HepG2 (cell line): Measurements from ENCODE around the gene ODAD2. TPM values are rescaled to one million over a fixed set of nuclear protein-coding genes. Genes with fewer than 3 reads are reported as not detected.
"Not testable (repeated sequence)": the region's sequence is repeated elsewhere in the genome, so short reads cannot be mapped to it uniquely, and the experiment has no call there.

Experiments
- ATAC-seq: fragments of 200-7000 bp; cut with Tn5 transposase; 3 replicates; pipeline ENCODE4 v1.9.1; 2020; ENCODE audit warnings: mild to moderate bottlenecking, moderate library complexity
- BruUV-seq: library from RNA; stranded (reverse); fragments of 400-500 nt; replicated peaks from 2 replicates; lab custom pipeline; 2021; lab: Mats Ljungman, UMichigan
- CTCF ChIA-PET: fragments of 300-600 bp; formaldehyde crosslinking; extraction: SDS; loops from one replicate; lab custom pipeline; 2021; ENCODE audit warnings: low total read pairs, inconsistent platforms, low intra/inter-chr PET ratio; lab: Yijun Ruan, JAX
- POLR2A ChIA-PET: fragments of 350-600 bp; sonication (Branson Sonifier 250); formaldehyde crosslinking; loops from one replicate; lab custom pipeline; 2020; ENCODE audit warnings: antibody characterized with exemption, inconsistent platforms; lab: Yijun Ruan, JAX
- DNase-seq: peaks from one replicate; pipeline ENCODE4 v3.0.0-alpha.2; 2015; ENCODE audit warnings: low spot score
- FAIRE-seq: peaks from 3 replicates; lab custom pipeline; 2011; peaks lifted over from hg19 to GRCh38; lab: Jason Lieb, UNC
- H2AFZ ChIP-seq: one replicate; pipeline ENCODE4 v1.6.1; 2011; ENCODE audit warnings: low read length, inconsistent platforms
- H3K27ac ChIP-seq: fragments of 300-600 bp; 3 replicates; pipeline ENCODE4 v1.8.0; 2011; ENCODE audit warnings: mixed run types, mild to moderate bottlenecking, mixed read lengths, low read length, inconsistent platforms; ENCODE audit not compliant: insufficient read depth; ENCODE audit errors: extremely low read length
- H3K27me3 ChIP-seq, 2 experiments: fragments of 200-600 bp in 1 of 2; 2 replicates in 1 of 2; 3 replicates in 1 of 2; pipeline versions ENCODE4 v1.6.0 to v1.8.0; 2011; ENCODE audit warnings: low read length in 2 of 2, mild to moderate bottlenecking in 2 of 2, moderate library complexity in 2 of 2, inconsistent platforms in 1 of 2; ENCODE audit not compliant: insufficient read depth in 2 of 2, control insufficient read depth in 1 of 2
- H3K36me3 ChIP-seq, 2 experiments: fragments of 200-600 bp in 1 of 2; replicated peaks in 1 of 2; 2 replicates in 1 of 2; 3 replicates in 1 of 2; pipeline versions ENCODE4 v1.5.1 to v1.8.0; 2011; ENCODE audit warnings: low read length in 2 of 2, inconsistent platforms in 1 of 2; ENCODE audit not compliant: insufficient read depth in 2 of 2, control insufficient read depth in 1 of 2
- H3K4me1 ChIP-seq: 2 replicates; pipeline ENCODE4 v1.5.1; 2012; ENCODE audit warnings: low read length, inconsistent platforms; ENCODE audit not compliant: insufficient read depth
- H3K4me2 ChIP-seq: 2 replicates; pipeline ENCODE4 v1.6.0; 2011; ENCODE audit warnings: low read depth, low read length, inconsistent platforms
- H3K4me3 ChIP-seq, 3 experiments: fragments of 200-600 bp in 1 of 3; sonication (generic), shearing (Covaris generic) in 1 of 3; replicated peaks in 1 of 3; 2 replicates each; pipeline ENCODE4 v1.5.1; 2011 to 2016; ENCODE audit warnings: low read length in 3 of 3, inconsistent platforms in 2 of 3, low read depth in 2 of 3, mild to moderate bottlenecking in 2 of 3, control low read depth in 1 of 3, mixed read lengths in 1 of 3; ENCODE audit not compliant: insufficient read depth in 1 of 3
- H3K79me2 ChIP-seq: one replicate; pipeline ENCODE4 v1.6.1; 2011; ENCODE audit warnings: low read length, inconsistent platforms; ENCODE audit not compliant: insufficient read depth
- H3K9ac ChIP-seq: 2 replicates; pipeline ENCODE4 v1.6.0; 2011; ENCODE audit warnings: mild to moderate bottlenecking, low read depth, low read length, inconsistent platforms; ENCODE audit not compliant: insufficient read depth
- H3K9me3 ChIP-seq: 2 replicates; pipeline ENCODE4 v1.5.1; 2012; ENCODE audit warnings: mild to moderate bottlenecking, low read length
- H4K20me1 ChIP-seq: 2 replicates; pipeline ENCODE4 v1.6.0; 2011; ENCODE audit warnings: inconsistent platforms, mild to moderate bottlenecking, low read length, moderate library complexity; ENCODE audit not compliant: insufficient read depth
- ELF3 ChIP-seq: IDR thresholded peaks from 2 replicates; pipeline ENCODE4 v1.6.1; 2016; ENCODE audit warnings: missing genetic modification reagents, missing compliant biosample characterization
- FOXA1 ChIP-seq, 2 experiments: fragments of 450-650 bp in 1 of 2; sonication (generic) in 1 of 2; formaldehyde crosslinking in 1 of 2; IDR thresholded peaks; 2 replicates each; pipeline versions ENCODE4 v1.4.0 to v1.6.1; 2016 to 2020; ENCODE audit warnings: missing genetic modification reagents in 1 of 2
- FOXA3 ChIP-seq: IDR thresholded peaks from 2 replicates; pipeline ENCODE4 v1.6.1; 2016; ENCODE audit warnings: missing genetic modification reagents, missing compliant biosample characterization
- GABPA ChIP-seq, 2 experiments: IDR thresholded peaks; 2 replicates each; pipeline ENCODE4 v1.6.1; 2011 to 2016; ENCODE audit warnings: low read depth in 2 of 2, low read length in 1 of 2, missing biosample characterization in 1 of 2, missing genetic modification characterization in 1 of 2
- GATAD2A ChIP-seq: IDR thresholded peaks from 2 replicates; pipeline ENCODE4 v1.6.1; 2016
- PITX1 ChIP-seq: sonication (generic); formaldehyde crosslinking; IDR thresholded peaks from 2 replicates; pipeline ENCODE4 v1.5.1; 2020; ENCODE audit warnings: mild to moderate bottlenecking, missing genetic modification reagents
- SP5 ChIP-seq: IDR thresholded peaks from 2 replicates; pipeline ENCODE4 v1.6.1; 2016; ENCODE audit warnings: low read depth, borderline replicate concordance
- ZNF281 ChIP-seq: sonication (generic); formaldehyde crosslinking; IDR thresholded peaks from 2 replicates; pipeline ENCODE4 v1.4.0; 2020; ENCODE audit warnings: missing genetic modification reagents, borderline replicate concordance
- ZNF292 ChIP-seq: sonication (generic); formaldehyde crosslinking; IDR thresholded peaks from 2 replicates; pipeline ENCODE4 v1.8.1; 2022; ENCODE audit warnings: mild to moderate bottlenecking, low read depth, missing genetic modification reagents, borderline replicate concordance
- ZNF512B ChIP-seq: sonication (generic); formaldehyde crosslinking; IDR thresholded peaks from 2 replicates; pipeline ENCODE4 v1.5.1; 2020; ENCODE audit warnings: missing genetic modification reagents, mild to moderate bottlenecking, borderline replicate concordance
- WGBS: methylation state at CpG from one replicate; pipeline ENCODE4 v1.1.6; 2017; ENCODE audit warnings: low lambda C conversion rate; 5-methylcytosine and 5-hydroxymethylcytosine counted together
- in situ Hi-C: cut with HindIII; loops from 2 replicates; pipeline ENCODE4 v1.10.0; 2017; ENCODE audit warnings: low pct_unique_long_range_greater_than_20kb; ENCODE audit not compliant: extremely low pct_ligation_motif_present
- intact Hi-C: fragments of 100-400 bp; cut with micrococcal nuclease; formaldehyde crosslinking; loops from one replicate; pipeline ENCODE4 v1.10.0; 2022; ENCODE audit not compliant: unreplicated experiment
- polyA plus RNA-seq, 8 experiments: library from polyadenylated mRNA; depleted of rRNA in 3 of 8; stranded (reverse) in 7 of 8; unstranded in 1 of 8; fragments of >200 nt; fragmentation: Illumina TruSeq in 4 of 8; extraction: Trizol in 4 of 8; gene quantifications; 2 replicates each; pipeline versions ENCODE4 v1.2.1 to v1.2.3, GENCODE V29; 2011 to 2016; ENCODE audit warnings: low read depth in 4 of 8, missing spikeins in 1 of 8, mixed read lengths in 1 of 8; ENCODE audit not compliant: insufficient read depth in 1 of 8
- total RNA-seq, 5 experiments: library from RNA; depleted of rRNA; stranded (reverse); fragments of >200 nt; fragmentation: Illumina TruSeq; extraction: Trizol; gene quantifications; 2 replicates each; pipeline ENCODE4 v1.2.3, GENCODE V29; 2016; ENCODE audit warnings: low read depth in 1 of 5
- TF ChIP-seq, protein P1 (sequence below): IDR thresholded peaks from 2 replicates; pipeline ENCODE4 v1.4.0; 2020; ENCODE audit warnings: mild to moderate bottlenecking, missing genetic modification reagents

Gene ODAD2
- total and polyA plus RNA-seq, 2 of the 13 experiments (the other 11 are each of a cell fraction or from before 2014, with no cell fraction given): not detected

DNA sequence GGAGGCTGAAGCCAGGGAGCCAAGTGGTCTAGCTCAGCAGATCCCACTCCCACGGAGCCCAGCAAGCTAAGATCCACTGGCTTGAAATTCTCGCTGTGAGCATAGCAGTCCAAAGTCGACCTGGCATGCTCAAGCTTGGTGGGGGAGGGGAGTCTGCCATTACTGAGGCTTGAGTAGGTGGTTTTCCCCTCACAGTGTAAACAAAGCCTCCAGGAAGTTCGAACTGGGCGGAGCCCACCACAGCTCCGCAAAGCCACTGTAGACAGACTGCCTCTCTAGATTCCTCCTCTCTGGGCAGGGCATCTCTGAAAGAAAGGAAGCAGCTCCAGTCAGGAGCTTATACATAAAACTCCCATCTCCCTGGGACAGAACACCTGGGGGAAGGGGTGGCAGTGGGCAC lies 99.4 kb downstream of the ODAD2 start:
- H2AFZ ChIP-seq; FAIRE-seq; H3K9me3 ChIP-seq; in situ Hi-C loops; H3K9ac ChIP-seq; intact Hi-C loops; H3K27ac ChIP-seq; H4K20me1 ChIP-seq; POLR2A ChIA-PET; CTCF ChIA-PET; H3K36me3 ChIP-seq; BruUV-seq; H3K27me3 ChIP-seq; H3K79me2 ChIP-seq; TF ChIP-seq GABPA (IDR thresholded peaks at IDR 0.05; ENCODE audit: low read depth, low read length); FOXA1 (IDR thresholded peaks at IDR 0.05): not testable (repeated sequence)
- peak; percentile 54 for ATAC-seq
- Histone ChIP-seq H3K4me1 (peaks cover 15% of the 10 kb centered on the region), H3K4me3 (peak overlapping the region in 1 of 3 experiments; percentile 28; a peak in 1 of 6 replicates), H3K4me2 (peak overlapping the region; percentile 66)
- 0% methylated on average over 3 of the region's 6 CpGs for WGBS
- peak; percentile 29 for DNase-seq
- TF ChIP-seq, protein P1, sequence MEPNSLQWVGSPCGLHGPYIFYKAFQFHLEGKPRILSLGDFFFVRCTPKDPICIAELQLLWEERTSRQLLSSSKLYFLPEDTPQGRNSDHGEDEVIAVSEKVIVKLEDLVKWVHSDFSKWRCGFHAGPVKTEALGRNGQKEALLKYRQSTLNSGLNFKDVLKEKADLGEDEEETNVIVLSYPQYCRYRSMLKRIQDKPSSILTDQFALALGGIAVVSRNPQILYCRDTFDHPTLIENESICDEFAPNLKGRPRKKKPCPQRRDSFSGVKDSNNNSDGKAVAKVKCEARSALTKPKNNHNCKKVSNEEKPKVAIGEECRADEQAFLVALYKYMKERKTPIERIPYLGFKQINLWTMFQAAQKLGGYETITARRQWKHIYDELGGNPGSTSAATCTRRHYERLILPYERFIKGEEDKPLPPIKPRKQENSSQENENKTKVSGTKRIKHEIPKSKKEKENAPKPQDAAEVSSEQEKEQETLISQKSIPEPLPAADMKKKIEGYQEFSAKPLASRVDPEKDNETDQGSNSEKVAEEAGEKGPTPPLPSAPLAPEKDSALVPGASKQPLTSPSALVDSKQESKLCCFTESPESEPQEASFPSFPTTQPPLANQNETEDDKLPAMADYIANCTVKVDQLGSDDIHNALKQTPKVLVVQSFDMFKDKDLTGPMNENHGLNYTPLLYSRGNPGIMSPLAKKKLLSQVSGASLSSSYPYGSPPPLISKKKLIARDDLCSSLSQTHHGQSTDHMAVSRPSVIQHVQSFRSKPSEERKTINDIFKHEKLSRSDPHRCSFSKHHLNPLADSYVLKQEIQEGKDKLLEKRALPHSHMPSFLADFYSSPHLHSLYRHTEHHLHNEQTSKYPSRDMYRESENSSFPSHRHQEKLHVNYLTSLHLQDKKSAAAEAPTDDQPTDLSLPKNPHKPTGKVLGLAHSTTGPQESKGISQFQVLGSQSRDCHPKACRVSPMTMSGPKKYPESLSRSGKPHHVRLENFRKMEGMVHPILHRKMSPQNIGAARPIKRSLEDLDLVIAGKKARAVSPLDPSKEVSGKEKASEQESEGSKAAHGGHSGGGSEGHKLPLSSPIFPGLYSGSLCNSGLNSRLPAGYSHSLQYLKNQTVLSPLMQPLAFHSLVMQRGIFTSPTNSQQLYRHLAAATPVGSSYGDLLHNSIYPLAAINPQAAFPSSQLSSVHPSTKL (CRISPR knock-in tag): peak; percentile 72
- TF ChIP-seq FOXA3 (CRISPR knock-in tag): peak; percentile 69
- TF ChIP-seq GABPA (CRISPR knock-in tag; IDR thresholded peaks at IDR 0.05; ENCODE audit: low read depth): peak; percentile 14; the same call in 1 of the 2 replicates
- TF ChIP-seq FOXA1 (CRISPR knock-in tag; IDR thresholded peaks at IDR 0.05): peak; percentile 69
- 0 out of 2 replicates have a peak, but pooled peaks have one; percentile 39 for TF ChIP-seq ZNF512B (CRISPR knock-in tag)
- TF ChIP-seq SP5 (CRISPR knock-in tag): peak; percentile 50; the same call in 1 of the 2 replicates
- TF ChIP-seq ELF3: peak; percentile 42; the same call in 1 of the 2 replicates
- TF ChIP-seq PITX1 (CRISPR knock-in tag): peak; percentile 52; the same call in 1 of the 2 replicates
- TF ChIP-seq ZNF281 (CRISPR knock-in tag): peak; percentile 90
- peak; percentile 34; the same call in 1 of the 2 replicates for TF ChIP-seq ZNF292
- 0 out of 2 replicates have a peak, but pooled peaks have one; percentile 27 for TF ChIP-seq GATAD2A (CRISPR knock-in tag)
